Esophagus squamous epithelium (tissue), 4 donors: Measurements from ENCODE around the gene NHSL2.

Experiments
- CTCF ChIP-seq, 6 experiments: fragments of 450-650 bp in 4 of 6; fragments of 200-600 bp in 2 of 6; sonication (generic) in 2 of 6; IDR thresholded peaks; one replicate each; pipeline ENCODE4 v1.5.1; 2016 to 2019; ENCODE audit warnings: antibody characterized with exemption in 6 of 6, mild to moderate bottlenecking in 4 of 6, moderate library complexity in 4 of 6
- POLR2A ChIP-seq, 4 donors: fragments of 450-650 bp; IDR thresholded peaks; one replicate each; pipeline ENCODE4 v1.6.1; 2017; ENCODE audit warnings: antibody characterized with exemption in 4 of 4, mild to moderate bottlenecking in 4 of 4, moderate library complexity in 3 of 4

GRCh38 chrX:72102760-72103159 is 192.1 kb downstream of the NHSL2 start:
- no peak for TF ChIP-seq CTCF (IDR thresholded peaks at IDR 0.05)
- no peak for TF ChIP-seq POLR2A (IDR thresholded peaks at IDR 0.05)
